HCT116 (cell line): ENCODE results near the gene NSMF. TPM values are rescaled to one million over a fixed set of nuclear protein-coding genes. Genes with fewer than 3 reads are reported as not detected.

ENCODE experiments used
- ATAC-seq: fragments of 200-7000 bp; cut with Tn5 transposase; 2 replicates; pipeline ENCODE4 v1.9.1; 2020; ENCODE audit warnings: mild to moderate bottlenecking, moderate library complexity
- BruUV-seq: library from RNA; stranded (reverse); fragments of 400-500 nt; replicated peaks from 2 replicates; lab custom pipeline; 2021; lab: Mats Ljungman, UMichigan
- CTCF ChIA-PET: fragments of 300-600 bp; sonication (Branson Sonifier 250); formaldehyde crosslinking; loops from one replicate; lab custom pipeline; 2021; ENCODE audit warnings: antibody characterized with exemption; lab: Charles Lee
- POLR2A ChIA-PET: fragments of 300-600, 350-600 bp; sonication (Branson Sonifier 250); formaldehyde crosslinking; loops from one replicate; lab custom pipeline; 2021; ENCODE audit warnings: antibody characterized with exemption; lab: Charles Lee
- RAD21 ChIA-PET, 2 experiments: fragments of 300-600 bp; sonication (Branson Sonifier 250); formaldehyde crosslinking; loops; one replicate each; lab custom pipeline; 2023; ENCODE audit warnings: low total read pairs in 2 of 2; ENCODE audit not compliant: uncharacterized antibody in 2 of 2, unreplicated experiment in 2 of 2, low non-redundant PET in 1 of 2; lab: Charles Lee
- DNase-seq: peaks from one replicate; pipeline ENCODE4 v3.0.0-alpha.2; 2010; ENCODE audit warnings: low read depth, low spot score
- H2AFZ ChIP-seq: fragments of 200-600 bp; shearing (Covaris generic), sonication (generic); 2 replicates; pipeline ENCODE4 v1.6.1; 2017; ENCODE audit warnings: low read depth, mixed run types, mixed read lengths, antibody characterized with exemption, low read length; ENCODE audit not compliant: poor library complexity, severe bottlenecking
- H3K27ac ChIP-seq: 2 replicates; pipeline ENCODE4 v1.5.1; 2012; ENCODE audit warnings: low read depth, low read length
- H3K27me3 ChIP-seq: fragments of 200-600 bp; sonication (generic); 2 replicates; pipeline ENCODE4 v1.6.1; 2016; ENCODE audit warnings: mixed run types, low read length, mixed read lengths; ENCODE audit not compliant: insufficient read depth
- H3K36me3 ChIP-seq, 2 experiments: fragments of 200-500 bp in 1 of 2; fragments of 200-600 bp in 1 of 2; sonication (Bioruptor generic) in 1 of 2; sonication (generic) in 1 of 2; 2 replicates each; pipeline versions ENCODE4 v1.5.1 to v1.6.1; 2014 to 2016; ENCODE audit warnings: low read length in 2 of 2, inconsistent platforms in 1 of 2, mixed read lengths in 1 of 2, mixed run types in 1 of 2; ENCODE audit not compliant: insufficient read depth in 2 of 2, control insufficient read depth in 1 of 2
- H3K4me1 ChIP-seq, 2 experiments: fragments of 200-600 bp in 1 of 2; sonication (generic) in 1 of 2; 2 replicates each; pipeline versions ENCODE4 v1.5.1 to v1.6.1; 2012 to 2017; ENCODE audit warnings: low read length in 2 of 2, inconsistent platforms in 1 of 2, mild to moderate bottlenecking in 1 of 2, mixed read lengths in 1 of 2, mixed run types in 1 of 2, moderate library complexity in 1 of 2; ENCODE audit not compliant: insufficient read depth in 2 of 2, control insufficient read depth in 1 of 2
- H3K4me2 ChIP-seq: fragments of 200-600 bp; sonication (generic); 2 replicates; pipeline ENCODE4 v1.6.1; 2017; ENCODE audit warnings: mixed run types, low read length, mixed read lengths
- H3K4me3 ChIP-seq, 2 experiments: fragments of 200-600 bp in 1 of 2; sonication (generic) in 1 of 2; replicated peaks in 1 of 2; 2 replicates each; pipeline ENCODE4 v1.5.1; 2011 to 2016; ENCODE audit warnings: low read length in 2 of 2, control low read depth in 1 of 2, low read depth in 1 of 2, mild to moderate bottlenecking in 1 of 2, mixed read lengths in 1 of 2, mixed run types in 1 of 2
- H3K79me2 ChIP-seq: fragments of 200-600 bp; sonication (generic); 2 replicates; pipeline ENCODE4 v1.6.1; 2017; ENCODE audit warnings: mild to moderate bottlenecking, mixed run types, low read length, moderate library complexity, mixed read lengths; ENCODE audit not compliant: insufficient read depth
- H3K9ac ChIP-seq: fragments of 200-600 bp; sonication (generic); 2 replicates; pipeline ENCODE4 v1.6.1; 2016; ENCODE audit warnings: low read length, mixed read lengths
- H3K9me2 ChIP-seq: fragments of 200-600 bp; sonication (generic), shearing (Covaris generic); 2 replicates; pipeline ENCODE4 v1.6.1; 2017; ENCODE audit warnings: mixed run types, mild to moderate bottlenecking, moderate library complexity; ENCODE audit not compliant: insufficient read depth
- H3K9me3 ChIP-seq, 2 experiments: fragments of 200-500 bp in 1 of 2; fragments of 200-600 bp in 1 of 2; sonication (Bioruptor generic) in 1 of 2; sonication (generic) in 1 of 2; 2 replicates each; pipeline ENCODE4 v1.6.1; 2014 to 2017; ENCODE audit warnings: low read length in 2 of 2, mixed read lengths in 2 of 2, inconsistent platforms in 1 of 2, low read depth in 1 of 2, mild to moderate bottlenecking in 1 of 2, mixed run types in 1 of 2, moderate library complexity in 1 of 2; ENCODE audit not compliant: control insufficient read depth in 1 of 2, insufficient read depth in 1 of 2
- H4K20me1 ChIP-seq: fragments of 200-600 bp; sonication (generic), shearing (Covaris generic); 2 replicates; pipeline ENCODE4 v1.6.1; 2017; ENCODE audit warnings: mixed run types, mild to moderate bottlenecking, moderate library complexity; ENCODE audit not compliant: insufficient read depth
- ATF3 ChIP-seq: IDR thresholded peaks from 2 replicates; pipeline ENCODE4 v1.6.1; 2012
- CBX3 ChIP-seq: IDR thresholded peaks from 2 replicates; pipeline ENCODE4 v1.6.1; 2012; ENCODE audit warnings: low read depth
- CEBPB ChIP-seq: IDR thresholded peaks from 2 replicates; pipeline ENCODE4 v1.6.1; 2012; ENCODE audit warnings: low read depth
- ELF1 ChIP-seq: IDR thresholded peaks from 2 replicates; pipeline ENCODE4 v1.6.1; 2012; ENCODE audit warnings: low read depth, borderline replicate concordance
- FOSL1 ChIP-seq: IDR thresholded peaks from 2 replicates; pipeline ENCODE4 v1.6.1; 2012; ENCODE audit warnings: low read depth
- JUND ChIP-seq: IDR thresholded peaks from 2 replicates; pipeline ENCODE4 v1.6.1; 2012
- MAX ChIP-seq: IDR thresholded peaks from 2 replicates; pipeline ENCODE4 v1.6.1; 2012
- RAD21 ChIP-seq: IDR thresholded peaks from 2 replicates; pipeline ENCODE4 v1.6.1; 2012; ENCODE audit warnings: low read depth, mild to moderate bottlenecking
- REST ChIP-seq: IDR thresholded peaks from 2 replicates; pipeline ENCODE4 v1.6.1; 2012; ENCODE audit warnings: low read depth
- SIN3A ChIP-seq: IDR thresholded peaks from 2 replicates; pipeline ENCODE4 v1.6.1; 2012; ENCODE audit warnings: low read depth
- TCF7L2 ChIP-seq: IDR thresholded peaks from 2 replicates; pipeline ENCODE4 v1.7.0; 2011; ENCODE audit warnings: borderline replicate concordance, inconsistent platforms; ENCODE audit not compliant: insufficient read depth, insufficient read length; ENCODE audit errors: extremely low read depth
- YY1 ChIP-seq: IDR thresholded peaks from 2 replicates; pipeline ENCODE4 v1.6.1; 2011; ENCODE audit warnings: low read length, low read depth, moderate library complexity, mild to moderate bottlenecking; ENCODE audit not compliant: insufficient replicate concordance; ENCODE audit errors: extremely low read depth
- ZNF274 ChIP-seq: fragments of 200-500 bp; sonication (Bioruptor generic); IDR thresholded peaks from 2 replicates; pipeline ENCODE4 v1.6.1; 2014; ENCODE audit warnings: mild to moderate bottlenecking, low read depth, low read length, inconsistent platforms
- intact Hi-C: fragments of 100-400 bp; cut with micrococcal nuclease; formaldehyde crosslinking; loops from 2 replicates; pipeline ENCODE4 v1.10.0; 2022
- total RNA-seq: library from RNA; stranded (reverse); gene quantifications from one replicate; pipeline ENCODE4 v1.2.1, GENCODE V29; 2021; ENCODE audit not compliant: unreplicated experiment

Gene NSMF
- total RNA-seq, 1 experiment from 2014 or later = 81.9 TPM

- TF ChIP-seq ATF3 (no peak), ZNF274 (no peak), CBX3 (no peak), JUND (no peak), SIN3A (no peak), FOSL1 (no peak), YY1 (no peak), TCF7L2 (no peak), RAD21 (no peak), ELF1 (no peak), CEBPB (no peak), REST (no peak), MAX (no peak)
- TF ChIP-seq, all 23 proteins: peak for 0
- Histone ChIP-seq H3K9ac (no peak overlapping the region), H3K9me3 (no peaks in the 10 kb centered on the region), H4K20me1 (peaks cover 4% of the 10 kb centered on the region; the same call in 1 of the 2 replicates), H3K4me2 (no peak overlapping the region), H3K27ac (peak overlapping the region; percentile 70; the same call in 1 of the 2 replicates), H3K9me2 (no peaks in the 10 kb centered on the region), H2AFZ (no peak overlapping the region), H3K4me3 (no peak overlapping the region; a peak in 1 of 4 replicates), H3K36me3 (peaks cover 11 to 40% of the 10 kb centered on the region in 2 experiments; a peak in 2 of 4 replicates), H3K79me2 (peaks cover 47% of the 10 kb centered on the region), H3K4me1 (peaks cover 20 to 54% of the 10 kb centered on the region in 2 experiments), H3K27me3 (no peaks in the 10 kb centered on the region)
- CTCF ChIA-PET = no interaction called here
- intact Hi-C loops = no loop called here
- DNase-seq = no peak
- POLR2A ChIA-PET = no interaction called here
- RAD21 ChIA-PET = no interaction called here
- no peak for ATAC-seq
- no TSS peak for BruUV-seq
Observed at GRCh38 chr9:137455359-137455991, 3.7 kb downstream of the NSMF start.
